ENCODE data around the gene LRRC73. TPM values are rescaled to one million over a fixed set of nuclear protein-coding genes. Genes with fewer than 3 reads are reported as not detected.

LRRC73 gene
- total and polyA plus RNA-seq, 4 donors: 0.08 to 0.99 (median 0.10) TPM; not detected in 1

DNA sequence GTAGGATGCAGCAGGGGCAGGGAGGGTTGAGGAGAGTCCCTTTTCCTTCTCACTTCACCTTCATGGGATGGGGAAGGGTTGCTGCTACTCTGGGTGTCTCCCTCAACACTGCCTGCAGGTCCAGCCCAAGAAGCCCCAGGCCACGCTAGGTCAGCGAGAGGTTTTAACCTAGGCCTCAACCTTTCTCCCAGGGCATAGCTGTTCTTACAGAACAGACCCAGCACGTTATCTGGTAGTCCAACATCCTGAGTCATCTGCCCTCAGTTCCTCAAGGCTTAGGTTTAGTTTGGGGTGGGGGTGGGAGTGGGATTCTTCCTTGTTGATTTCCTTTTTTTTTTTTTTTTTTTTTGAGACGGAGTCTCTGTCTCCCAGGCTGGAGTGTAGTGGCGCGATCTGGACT is 15.8 kb downstream of the LRRC73 start:
- Histone ChIP-seq H3K9ac (ENCODE audit: low read depth in 1 of 2, low read length in 2 of 2) (no peak overlapping the region), H3K36me3 (ENCODE audit: control insufficient read depth in 4 of 4, insufficient read depth in 3 of 4, low read depth in 1 of 4, low read length in 3 of 4) (peaks cover 0 to 5% (median 0%) of the 10 kb centered on the region in 4 donors), H3K4me1 (ENCODE audit: control insufficient read depth in 4 of 4, insufficient read depth in 4 of 4, low read length in 3 of 4) (peaks cover 15 to 47% (median 36%) of the 10 kb centered on the region in 4 donors), H3K9me3 (ENCODE audit: control insufficient read depth in 4 of 4, low read length in 3 of 4) (no peaks in the 10 kb centered on the region), H3K4me3 (ENCODE audit: low read depth in 1 of 3, low read length in 3 of 3) (no peak overlapping the region), H3K27me3 (ENCODE audit: control insufficient read depth in 4 of 4, insufficient read depth in 4 of 4, low read length in 3 of 4) (no peaks in the 10 kb centered on the region), H3K27ac (ENCODE audit: low read depth in 1 of 2, low read length in 2 of 2) (peak overlapping the region in 1 of 2 donors; percentile 62)
- DNase-seq (ENCODE audit: low spot score): no peak
- TF ChIP-seq RAD21 (IDR thresholded peaks at IDR 0.05) (no peak), EGR1 (IDR thresholded peaks at IDR 0.05; ENCODE audit: low read depth in 2 of 2) (no peak), FOXA1 (IDR thresholded peaks at IDR 0.05) (no peak), HNF4A (conservative IDR thresholded peaks at IDR 0.05) (no peak), FOXA2 (IDR thresholded peaks at IDR 0.05) (no peak), YY1 (IDR thresholded peaks at IDR 0.05) (no peak)
- TF ChIP-seq, protein P1, sequence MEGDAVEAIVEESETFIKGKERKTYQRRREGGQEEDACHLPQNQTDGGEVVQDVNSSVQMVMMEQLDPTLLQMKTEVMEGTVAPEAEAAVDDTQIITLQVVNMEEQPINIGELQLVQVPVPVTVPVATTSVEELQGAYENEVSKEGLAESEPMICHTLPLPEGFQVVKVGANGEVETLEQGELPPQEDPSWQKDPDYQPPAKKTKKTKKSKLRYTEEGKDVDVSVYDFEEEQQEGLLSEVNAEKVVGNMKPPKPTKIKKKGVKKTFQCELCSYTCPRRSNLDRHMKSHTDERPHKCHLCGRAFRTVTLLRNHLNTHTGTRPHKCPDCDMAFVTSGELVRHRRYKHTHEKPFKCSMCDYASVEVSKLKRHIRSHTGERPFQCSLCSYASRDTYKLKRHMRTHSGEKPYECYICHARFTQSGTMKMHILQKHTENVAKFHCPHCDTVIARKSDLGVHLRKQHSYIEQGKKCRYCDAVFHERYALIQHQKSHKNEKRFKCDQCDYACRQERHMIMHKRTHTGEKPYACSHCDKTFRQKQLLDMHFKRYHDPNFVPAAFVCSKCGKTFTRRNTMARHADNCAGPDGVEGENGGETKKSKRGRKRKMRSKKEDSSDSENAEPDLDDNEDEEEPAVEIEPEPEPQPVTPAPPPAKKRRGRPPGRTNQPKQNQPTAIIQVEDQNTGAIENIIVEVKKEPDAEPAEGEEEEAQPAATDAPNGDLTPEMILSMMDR (IDR thresholded peaks at IDR 0.05; ENCODE audit: low read depth, low read length, missing input control): no peak
- TF ChIP-seq, protein P2, sequence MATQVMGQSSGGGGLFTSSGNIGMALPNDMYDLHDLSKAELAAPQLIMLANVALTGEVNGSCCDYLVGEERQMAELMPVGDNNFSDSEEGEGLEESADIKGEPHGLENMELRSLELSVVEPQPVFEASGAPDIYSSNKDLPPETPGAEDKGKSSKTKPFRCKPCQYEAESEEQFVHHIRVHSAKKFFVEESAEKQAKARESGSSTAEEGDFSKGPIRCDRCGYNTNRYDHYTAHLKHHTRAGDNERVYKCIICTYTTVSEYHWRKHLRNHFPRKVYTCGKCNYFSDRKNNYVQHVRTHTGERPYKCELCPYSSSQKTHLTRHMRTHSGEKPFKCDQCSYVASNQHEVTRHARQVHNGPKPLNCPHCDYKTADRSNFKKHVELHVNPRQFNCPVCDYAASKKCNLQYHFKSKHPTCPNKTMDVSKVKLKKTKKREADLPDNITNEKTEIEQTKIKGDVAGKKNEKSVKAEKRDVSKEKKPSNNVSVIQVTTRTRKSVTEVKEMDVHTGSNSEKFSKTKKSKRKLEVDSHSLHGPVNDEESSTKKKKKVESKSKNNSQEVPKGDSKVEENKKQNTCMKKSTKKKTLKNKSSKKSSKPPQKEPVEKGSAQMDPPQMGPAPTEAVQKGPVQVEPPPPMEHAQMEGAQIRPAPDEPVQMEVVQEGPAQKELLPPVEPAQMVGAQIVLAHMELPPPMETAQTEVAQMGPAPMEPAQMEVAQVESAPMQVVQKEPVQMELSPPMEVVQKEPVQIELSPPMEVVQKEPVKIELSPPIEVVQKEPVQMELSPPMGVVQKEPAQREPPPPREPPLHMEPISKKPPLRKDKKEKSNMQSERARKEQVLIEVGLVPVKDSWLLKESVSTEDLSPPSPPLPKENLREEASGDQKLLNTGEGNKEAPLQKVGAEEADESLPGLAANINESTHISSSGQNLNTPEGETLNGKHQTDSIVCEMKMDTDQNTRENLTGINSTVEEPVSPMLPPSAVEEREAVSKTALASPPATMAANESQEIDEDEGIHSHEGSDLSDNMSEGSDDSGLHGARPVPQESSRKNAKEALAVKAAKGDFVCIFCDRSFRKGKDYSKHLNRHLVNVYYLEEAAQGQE (IDR thresholded peaks at IDR 0.05): no peak
- TF ChIP-seq, protein P3, sequence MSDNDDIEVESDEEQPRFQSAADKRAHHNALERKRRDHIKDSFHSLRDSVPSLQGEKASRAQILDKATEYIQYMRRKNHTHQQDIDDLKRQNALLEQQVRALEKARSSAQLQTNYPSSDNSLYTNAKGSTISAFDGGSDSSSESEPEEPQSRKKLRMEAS (IDR thresholded peaks at IDR 0.05): no peak
- 93% methylated on average over 6 of the region's 6 CpGs for WGBS

DNA sequence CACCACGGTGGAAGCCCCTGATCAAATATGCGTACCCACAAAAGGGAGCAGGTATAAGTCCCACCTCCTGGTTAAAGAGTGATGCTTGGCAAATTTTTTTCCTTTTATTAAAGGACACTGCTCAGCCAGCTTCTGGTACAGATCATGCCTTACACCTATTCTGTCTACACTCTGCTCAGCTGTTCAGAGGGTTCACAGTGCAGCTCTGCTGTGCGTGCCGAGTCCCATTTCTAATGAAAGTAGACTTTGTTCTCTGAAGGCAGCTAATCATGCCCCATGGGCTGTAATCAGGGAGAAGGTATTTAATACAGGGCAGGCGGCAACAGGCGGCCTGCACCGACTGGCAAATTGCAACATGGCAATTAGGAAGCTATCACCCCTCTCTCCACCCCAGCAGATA is 16.3 kb downstream of the LRRC73 start:
- H3K4me1 ChIP-seq (ENCODE audit: control insufficient read depth in 4 of 4, insufficient read depth in 4 of 4, low read length in 3 of 4): peaks cover 10 to 42% (median 32%) of the 10 kb centered on the region in 4 donors
- TF ChIP-seq, protein P3 (IDR thresholded peaks at IDR 0.05): peak; percentile 38
- TF ChIP-seq FOXA1 (IDR thresholded peaks at IDR 0.05) (no peak), RAD21 (IDR thresholded peaks at IDR 0.05) (no peak), RXRA (IDR thresholded peaks at IDR 0.05) (peak; percentile 34 to 69), EGR1 (IDR thresholded peaks at IDR 0.05; ENCODE audit: low read depth in 2 of 2) (no peak), FOXA2 (IDR thresholded peaks at IDR 0.05) (no peak), NR2F2 (IDR thresholded peaks at IDR 0.05) (no peak), TAF1 (conservative IDR thresholded peaks at IDR 0.05) (no peak), HNF4A (conservative IDR thresholded peaks at IDR 0.05) (peak; percentile 93 to 95), JUND (IDR thresholded peaks at IDR 0.05) (no peak), YY1 (IDR thresholded peaks at IDR 0.05) (peak; percentile 54), GABPA (IDR thresholded peaks at IDR 0.05 in 1 of 2, conservative IDR thresholded peaks at IDR 0.05 in 1 of 2) (no peak), HNF4G (IDR thresholded peaks at IDR 0.05) (peak; percentile 64)
- TF ChIP-seq, protein P1 (IDR thresholded peaks at IDR 0.05; ENCODE audit: low read depth, low read length, missing input control): no peak
- TF ChIP-seq, protein P2 (IDR thresholded peaks at IDR 0.05): no peak
- TF ChIP-seq, protein P4, sequence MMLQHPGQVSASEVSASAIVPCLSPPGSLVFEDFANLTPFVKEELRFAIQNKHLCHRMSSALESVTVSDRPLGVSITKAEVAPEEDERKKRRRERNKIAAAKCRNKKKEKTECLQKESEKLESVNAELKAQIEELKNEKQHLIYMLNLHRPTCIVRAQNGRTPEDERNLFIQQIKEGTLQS (IDR thresholded peaks at IDR 0.05): no peak
- TF ChIP-seq, protein P5, sequence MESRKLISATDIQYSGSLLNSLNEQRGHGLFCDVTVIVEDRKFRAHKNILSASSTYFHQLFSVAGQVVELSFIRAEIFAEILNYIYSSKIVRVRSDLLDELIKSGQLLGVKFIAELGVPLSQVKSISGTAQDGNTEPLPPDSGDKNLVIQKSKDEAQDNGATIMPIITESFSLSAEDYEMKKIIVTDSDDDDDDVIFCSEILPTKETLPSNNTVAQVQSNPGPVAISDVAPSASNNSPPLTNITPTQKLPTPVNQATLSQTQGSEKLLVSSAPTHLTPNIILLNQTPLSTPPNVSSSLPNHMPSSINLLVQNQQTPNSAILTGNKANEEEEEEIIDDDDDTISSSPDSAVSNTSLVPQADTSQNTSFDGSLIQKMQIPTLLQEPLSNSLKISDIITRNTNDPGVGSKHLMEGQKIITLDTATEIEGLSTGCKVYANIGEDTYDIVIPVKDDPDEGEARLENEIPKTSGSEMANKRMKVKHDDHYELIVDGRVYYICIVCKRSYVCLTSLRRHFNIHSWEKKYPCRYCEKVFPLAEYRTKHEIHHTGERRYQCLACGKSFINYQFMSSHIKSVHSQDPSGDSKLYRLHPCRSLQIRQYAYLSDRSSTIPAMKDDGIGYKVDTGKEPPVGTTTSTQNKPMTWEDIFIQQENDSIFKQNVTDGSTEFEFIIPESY (IDR thresholded peaks at IDR 0.05): no peak

More for the DNA sequence above, 16.3 kb downstream of the LRRC73 start:
- 56% methylated on average over 7 of the region's 7 CpGs for WGBS
- Histone ChIP-seq H3K9me3 (ENCODE audit: control insufficient read depth in 4 of 4, low read length in 3 of 4) (no peaks in the 10 kb centered on the region), H3K9ac (ENCODE audit: low read depth in 1 of 2, low read length in 2 of 2) (no peak overlapping the region), H3K4me3 (ENCODE audit: low read depth in 1 of 3, low read length in 3 of 3) (no peak overlapping the region), H3K36me3 (ENCODE audit: control insufficient read depth in 4 of 4, insufficient read depth in 3 of 4, low read depth in 1 of 4, low read length in 3 of 4) (peaks cover 0 to 3% (median 0%) of the 10 kb centered on the region in 4 donors), H3K27ac (ENCODE audit: low read depth in 1 of 2, low read length in 2 of 2) (peak overlapping the region in 1 of 2 donors; percentile 62), H3K27me3 (ENCODE audit: control insufficient read depth in 4 of 4, insufficient read depth in 4 of 4, low read length in 3 of 4) (no peaks in the 10 kb centered on the region)
- no peak for DNase-seq (ENCODE audit: low spot score)

Data from liver (tissue), 9 donors.